Calu3 (cell line): ENCODE results near the gene S100A9. TPM values are rescaled to one million over a fixed set of nuclear protein-coding genes. Genes with fewer than 3 reads are reported as not detected.
A peak's percentile ranks its signal among the peaks of the same experiment; 100 is the strongest.
"Not testable (repeated sequence)": the region's sequence is repeated elsewhere in the genome, so short reads cannot be mapped to it uniquely, and the experiment has no call there.

Source experiments
- BruUV-seq: library from RNA; stranded (reverse); fragments of 400-500 nt; replicated peaks from 2 replicates; lab custom pipeline; 2021; lab: Mats Ljungman, UMichigan
- CTCF ChIA-PET: fragments of 300-600 bp; sonication (Branson Sonifier 250); formaldehyde crosslinking; loops from one replicate; lab custom pipeline; 2022; ENCODE audit warnings: antibody characterized with exemption; lab: Charles Lee
- DNase-seq: peaks from one replicate; pipeline ENCODE4 v3.0.0; 2022
- H3K27ac Mint-ChIP-seq: one replicate; pipeline ENCODE4 v1.8.0; 2022; ENCODE audit warnings: mixed read lengths; ENCODE audit not compliant: unreplicated experiment
- H3K27me3 Mint-ChIP-seq: one replicate; pipeline ENCODE4 v1.8.0; 2022; ENCODE audit warnings: mixed read lengths; ENCODE audit not compliant: unreplicated experiment
- H3K36me3 Mint-ChIP-seq: one replicate; pipeline ENCODE4 v1.8.0; 2022; ENCODE audit warnings: mild to moderate bottlenecking, moderate library complexity, mixed read lengths; ENCODE audit not compliant: insufficient read depth, unreplicated experiment
- H3K4me1 Mint-ChIP-seq: one replicate; pipeline ENCODE4 v1.8.0; 2022; ENCODE audit warnings: mild to moderate bottlenecking, low read depth, mixed read lengths; ENCODE audit not compliant: unreplicated experiment
- H3K4me3 Mint-ChIP-seq: one replicate; pipeline ENCODE4 v1.8.0; 2022; ENCODE audit warnings: mild to moderate bottlenecking, low read depth, moderate library complexity, mixed read lengths; ENCODE audit not compliant: unreplicated experiment
- H3K9me3 Mint-ChIP-seq: one replicate; pipeline ENCODE4 v1.8.0; 2022; ENCODE audit warnings: low read depth, mixed read lengths; ENCODE audit not compliant: unreplicated experiment
- intact Hi-C: fragments of 100-400 bp; cut with micrococcal nuclease; formaldehyde crosslinking; loops from one replicate; pipeline ENCODE4 v1.10.0; 2022; ENCODE audit not compliant: unreplicated experiment
- total RNA-seq: library from RNA; stranded (reverse); gene quantifications from 2 replicates; pipeline ENCODE4 v1.2.3, GENCODE V29; 2022
- TF ChIP-seq, protein P1 (sequence below): fragments of 200-600 bp; IDR thresholded peaks from one replicate; pipeline ENCODE4 v1.8.0; 2022; ENCODE audit warnings: antibody characterized with exemption; ENCODE audit not compliant: unreplicated experiment

Gene S100A9
- total RNA-seq, 1 experiment from 2014 or later: 5.0 TPM

DNA sequence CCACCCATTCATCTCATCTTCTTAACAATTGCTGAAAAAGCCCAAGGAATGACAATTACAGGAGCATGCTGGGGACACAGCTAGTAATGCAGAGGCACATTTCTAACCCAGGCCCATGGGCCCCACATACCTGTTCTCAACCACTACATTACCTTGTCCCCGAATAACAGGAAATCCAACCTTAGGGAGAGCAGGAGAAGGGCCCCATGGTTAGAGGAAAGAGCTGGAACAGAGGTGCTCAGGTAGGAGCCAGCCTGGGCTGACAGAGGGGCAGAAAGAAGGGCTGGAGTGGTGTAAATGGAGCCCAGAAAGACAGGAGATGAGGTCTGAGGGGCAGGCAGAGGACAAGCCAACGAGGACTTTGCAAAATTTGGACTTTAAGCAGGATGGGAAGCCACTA is 44.6 kb downstream of the S100A9 start:
- intact Hi-C loops: no loop called here
- no peak overlapping the region for H3K27ac Mint-ChIP-seq
- no peak overlapping the region for H3K4me3 Mint-ChIP-seq
- H3K36me3 Mint-ChIP-seq: no peaks in the 10 kb centered on the region
- CTCF ChIA-PET: interaction anchor here (0.5 to 0.7 kb wide), 2 partner anchors 913 to 948 kb away, joined by 3 read pairs; no protein-coding TSS in a partner anchor
- no peaks in the 10 kb centered on the region for H3K4me1 Mint-ChIP-seq
- BruUV-seq: no TSS peak
- TF ChIP-seq, protein P1, sequence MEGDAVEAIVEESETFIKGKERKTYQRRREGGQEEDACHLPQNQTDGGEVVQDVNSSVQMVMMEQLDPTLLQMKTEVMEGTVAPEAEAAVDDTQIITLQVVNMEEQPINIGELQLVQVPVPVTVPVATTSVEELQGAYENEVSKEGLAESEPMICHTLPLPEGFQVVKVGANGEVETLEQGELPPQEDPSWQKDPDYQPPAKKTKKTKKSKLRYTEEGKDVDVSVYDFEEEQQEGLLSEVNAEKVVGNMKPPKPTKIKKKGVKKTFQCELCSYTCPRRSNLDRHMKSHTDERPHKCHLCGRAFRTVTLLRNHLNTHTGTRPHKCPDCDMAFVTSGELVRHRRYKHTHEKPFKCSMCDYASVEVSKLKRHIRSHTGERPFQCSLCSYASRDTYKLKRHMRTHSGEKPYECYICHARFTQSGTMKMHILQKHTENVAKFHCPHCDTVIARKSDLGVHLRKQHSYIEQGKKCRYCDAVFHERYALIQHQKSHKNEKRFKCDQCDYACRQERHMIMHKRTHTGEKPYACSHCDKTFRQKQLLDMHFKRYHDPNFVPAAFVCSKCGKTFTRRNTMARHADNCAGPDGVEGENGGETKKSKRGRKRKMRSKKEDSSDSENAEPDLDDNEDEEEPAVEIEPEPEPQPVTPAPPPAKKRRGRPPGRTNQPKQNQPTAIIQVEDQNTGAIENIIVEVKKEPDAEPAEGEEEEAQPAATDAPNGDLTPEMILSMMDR: no peak
- H3K9me3 Mint-ChIP-seq: no peaks in the 10 kb centered on the region
- peaks cover 99% of the 10 kb centered on the region for H3K27me3 Mint-ChIP-seq
- DNase-seq: no peak

DNA sequence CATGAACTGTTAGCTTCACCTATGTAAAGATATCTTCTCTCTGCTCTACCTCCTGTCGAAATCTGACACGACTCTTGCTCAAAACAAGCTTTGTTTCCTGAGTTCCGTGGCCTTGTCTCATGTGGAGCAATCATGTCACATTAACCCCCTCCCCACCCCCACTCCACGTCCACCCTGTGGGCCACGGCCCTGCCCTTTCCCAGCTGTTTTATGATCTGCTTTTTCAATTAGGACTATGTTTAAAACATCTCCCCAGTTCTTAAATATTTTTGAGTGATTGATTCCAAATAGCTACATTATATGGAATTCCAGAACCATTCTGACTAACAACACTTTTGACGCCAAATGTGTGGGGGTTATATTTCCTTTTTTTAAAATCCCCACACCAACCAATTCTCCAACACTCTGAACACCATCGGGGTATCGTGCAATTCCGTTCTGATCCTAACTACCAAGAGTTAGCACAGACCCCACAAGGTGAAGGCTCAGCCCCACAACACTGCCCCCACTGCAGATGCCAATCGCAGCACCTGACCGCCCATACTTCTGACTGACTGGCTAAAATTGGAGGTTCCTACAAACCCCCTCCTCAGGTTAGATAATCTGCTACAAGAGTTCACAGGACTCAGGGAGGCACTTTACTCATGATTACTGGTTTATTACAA is 45.9 kb downstream of the S100A9 start:
- Mint-ChIP-seq H3K9me3 (no peaks in the 10 kb centered on the region), H3K4me3 (no peak overlapping the region), H3K36me3 (no peaks in the 10 kb centered on the region), H3K27me3 (peaks cover 99% of the 10 kb centered on the region), H3K4me1 (no peaks in the 10 kb centered on the region), H3K27ac (no peak overlapping the region)
- DNase-seq: no peak
- BruUV-seq: no TSS peak
- TF ChIP-seq, protein P1: no peak
- CTCF ChIA-PET: interaction anchor here (0.9 kb wide), 1 partner anchor 46 kb away, joined by 3 read pairs; the partner anchor contains the start of gene S100A9
- intact Hi-C loops: loop anchor here (1.0 kb wide), 1 partner anchor 50 kb away; no protein-coding TSS in a partner anchor

DNA sequence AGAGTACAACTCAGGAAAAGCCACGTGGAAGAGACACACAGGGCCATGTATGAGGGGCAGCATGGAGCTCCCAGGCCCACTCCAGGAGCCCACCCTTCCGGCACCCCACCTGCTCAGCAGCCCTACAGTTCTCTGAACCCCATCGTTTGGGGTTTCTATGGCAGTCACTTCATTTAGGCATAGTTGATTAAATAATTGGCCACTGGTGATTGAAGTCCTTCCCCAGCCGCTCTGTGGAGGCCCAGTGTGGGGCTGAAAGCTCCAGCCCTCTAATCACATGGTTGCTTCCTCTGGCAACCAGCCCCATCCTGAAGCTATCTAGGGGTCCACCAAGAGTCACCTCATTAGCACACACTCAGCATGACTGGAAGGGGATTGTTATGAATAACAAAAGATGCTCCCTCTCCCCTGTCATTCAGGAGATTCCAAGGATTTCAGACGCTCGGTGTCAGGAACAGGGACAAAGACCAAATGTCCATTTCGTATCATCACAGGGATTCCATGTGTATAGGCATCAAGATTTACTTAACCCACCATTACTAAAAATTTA is 46.5 kb downstream of the S100A9 start:
- H3K4me3 Mint-ChIP-seq: no peak overlapping the region
- H3K27ac Mint-ChIP-seq: no peak overlapping the region
- peaks cover 99% of the 10 kb centered on the region for H3K27me3 Mint-ChIP-seq
- DNase-seq: no peak
- BruUV-seq: no TSS peak
- CTCF ChIA-PET: no interaction called here
- H3K4me1 Mint-ChIP-seq: no peaks in the 10 kb centered on the region
- intact Hi-C loops: loop anchor here (1.0 kb wide), 1 partner anchor 51 kb away; no protein-coding TSS in a partner anchor
- H3K36me3 Mint-ChIP-seq: no peaks in the 10 kb centered on the region
- no peaks in the 10 kb centered on the region for H3K9me3 Mint-ChIP-seq
- TF ChIP-seq, protein P1: no peak

DNA sequence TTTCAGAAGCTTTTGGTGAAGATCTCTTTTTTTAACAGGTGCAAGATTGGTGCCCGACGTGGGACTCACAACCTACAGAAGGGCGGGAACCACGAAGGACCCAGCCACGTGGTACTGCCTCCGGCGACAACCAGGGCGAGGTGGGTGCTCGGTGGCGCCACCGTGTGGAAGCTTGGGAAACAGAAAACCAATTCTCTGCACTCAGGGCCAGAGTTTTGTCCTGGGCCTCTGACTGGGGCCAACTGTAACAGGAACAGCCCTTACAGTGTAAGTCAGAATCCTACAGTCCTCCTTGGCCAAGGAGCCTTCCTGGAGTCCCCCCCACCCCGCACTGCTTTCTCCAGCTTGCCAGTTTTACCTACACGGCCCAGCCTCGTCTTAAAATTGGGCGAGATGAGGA is 47.1 kb downstream of the S100A9 start:
- H3K36me3 Mint-ChIP-seq: no peaks in the 10 kb centered on the region
- intact Hi-C loops: loop anchor here (1.0 kb wide), 1 partner anchor 51 kb away; no protein-coding TSS in a partner anchor
- peaks cover 99% of the 10 kb centered on the region for H3K27me3 Mint-ChIP-seq
- no peaks in the 10 kb centered on the region for H3K4me1 Mint-ChIP-seq
- TF ChIP-seq, protein P1: peak; percentile 68
- CTCF ChIA-PET: no interaction called here
- no TSS peak for BruUV-seq
- no peak overlapping the region for H3K27ac Mint-ChIP-seq
- no peaks in the 10 kb centered on the region for H3K9me3 Mint-ChIP-seq
- DNase-seq: peak; percentile 58
- no peak overlapping the region for H3K4me3 Mint-ChIP-seq

DNA sequence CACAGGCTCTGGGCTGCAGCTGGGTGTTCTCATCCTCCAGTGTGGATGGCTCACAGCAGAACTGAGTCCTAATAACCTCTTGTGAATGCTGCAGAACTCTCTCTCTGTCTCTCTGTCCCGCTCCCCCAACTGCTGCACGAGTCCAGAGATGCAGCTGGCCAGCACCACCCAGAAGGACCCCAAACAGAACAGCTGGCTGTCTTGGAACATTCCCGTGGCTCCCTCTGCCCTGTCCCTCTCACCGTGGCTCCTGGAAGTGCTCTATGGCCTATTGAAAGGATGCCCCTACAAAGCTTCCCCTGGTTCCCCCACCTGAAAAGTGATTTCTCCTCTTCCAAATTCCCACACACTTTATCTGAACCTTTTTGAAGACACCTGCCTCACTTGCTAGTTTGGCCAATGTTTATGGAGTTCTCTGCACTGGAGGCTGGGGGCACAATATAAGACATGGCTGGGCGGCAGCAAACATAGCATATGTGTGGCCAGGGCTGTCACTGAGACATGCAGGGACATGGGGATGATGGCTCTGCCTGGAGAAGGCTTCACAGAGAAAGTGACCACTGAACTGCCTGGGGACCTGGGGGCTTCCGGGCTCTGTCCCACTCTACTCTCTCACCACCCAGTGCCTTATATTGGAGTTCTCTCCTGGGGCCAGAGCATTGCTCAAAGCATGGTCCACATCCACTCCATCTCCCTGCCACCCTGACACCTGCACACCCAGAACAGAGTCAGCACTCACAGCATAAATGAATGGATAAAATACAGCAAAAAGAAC is 48.4 kb downstream of the S100A9 start:
- H3K4me3 Mint-ChIP-seq, H3K9me3 Mint-ChIP-seq, H3K36me3 Mint-ChIP-seq, H3K4me1 Mint-ChIP-seq, CTCF ChIA-PET, H3K27ac Mint-ChIP-seq, intact Hi-C loops, DNase-seq, BruUV-seq: not testable (repeated sequence)
- peaks cover 99% of the 10 kb centered on the region for H3K27me3 Mint-ChIP-seq

DNA sequence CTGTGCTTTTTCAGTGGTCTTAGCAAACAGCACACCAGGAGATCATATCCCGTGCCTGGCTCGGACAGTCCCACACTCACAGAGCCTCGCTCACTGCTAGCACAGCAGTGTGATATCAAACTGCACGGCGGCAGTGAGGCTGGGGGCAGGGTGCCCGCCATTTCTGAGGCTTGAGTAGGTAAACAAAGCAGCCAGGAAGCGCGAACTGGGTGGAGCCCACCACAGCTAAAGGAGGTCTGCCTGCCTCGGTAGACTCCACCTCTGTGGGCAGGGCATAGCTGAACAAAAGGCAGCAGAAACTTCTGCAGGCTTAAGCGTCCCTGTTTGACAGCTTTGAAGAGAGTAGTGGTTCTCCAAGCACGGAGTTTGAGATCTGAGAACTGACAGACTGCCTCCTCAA is 49.6 kb downstream of the S100A9 start:
- H3K27ac Mint-ChIP-seq, CTCF ChIA-PET, H3K9me3 Mint-ChIP-seq, BruUV-seq, intact Hi-C loops, H3K4me1 Mint-ChIP-seq, H3K36me3 Mint-ChIP-seq, H3K4me3 Mint-ChIP-seq, DNase-seq: not testable (repeated sequence)
- peaks cover 93% of the 10 kb centered on the region for H3K27me3 Mint-ChIP-seq
